ENCODE results near the gene ADAT2.
"Not testable (repeated sequence)": the region's sequence is repeated elsewhere in the genome, so short reads cannot be mapped to it uniquely, and the experiment has no call there.

ADAT2 gene

GRCh38 chr6:143449714-143450452 is 612 bp downstream of the ADAT2 start:
- peak; percentile 3 for DNase-seq (ENCODE audit: low spot score)

GRCh38 chr6:143449082-143449713 is 1.3 kb downstream of the ADAT2 start:
- peak overlapping the region in 1 of 2 donors; percentile 79 for H3K4me3 ChIP-seq (ENCODE audit: low read length in 2 of 2)

More at GRCh38 chr6:143449714-143450452, 612 bp downstream of the ADAT2 start:
- H3K4me3 ChIP-seq (ENCODE audit: low read length in 2 of 2), result peak overlapping the region; percentile 79 to 85
- H2BK5ac ChIP-seq (ENCODE audit: low read length), result no peak overlapping the region
- no peak overlapping the region for H2AK5ac ChIP-seq (ENCODE audit: low read depth, low read length)
- peaks cover 3% of the 10 kb centered on the region for H3K79me1 ChIP-seq (ENCODE audit: low read depth, low read length)
- no peaks in the 10 kb centered on the region for H3K9me3 ChIP-seq (replicated peaks in 1 of 2; ENCODE audit: control insufficient read depth in 2 of 2, insufficient read depth in 1 of 2, low read depth in 1 of 2, low read length in 2 of 2)
- H3K14ac ChIP-seq (ENCODE audit: low read length), result no peak overlapping the region
- no peak overlapping the region for H4K91ac ChIP-seq (ENCODE audit: low read depth, low read length, poor library complexity)
- H3K9ac ChIP-seq (ENCODE audit: low read depth, low read length, poor library complexity), result peak overlapping the region; percentile 89
- H2AFZ ChIP-seq (ENCODE audit: low read length), result peak overlapping the region; percentile 92
- no CpG with 5 or more reads among the region's 19 CpGs for WGBS, 2 donors (ENCODE audit: extremely low coverage in 2 of 2, insufficient read length in 2 of 2, insufficient replicate concordance in 1 of 2)
- peak overlapping the region; percentile 83 for H3K18ac ChIP-seq (ENCODE audit: low read length)
- H4K8ac ChIP-seq (ENCODE audit: low read depth, low read length), result no peak overlapping the region
- H3K4me2 ChIP-seq (ENCODE audit: insufficient read depth, low read length, poor library complexity, severe bottlenecking), result peak overlapping the region; percentile 53
- H2BK120ac ChIP-seq (ENCODE audit: low read depth, low read length), result no peak overlapping the region
- no peak overlapping the region for H3K27ac ChIP-seq (replicated peaks; ENCODE audit: low read length)
- H2BK12ac ChIP-seq (ENCODE audit: low read length), result no peak overlapping the region
- H3K23ac ChIP-seq (ENCODE audit: low read depth, low read length, poor library complexity), result peak overlapping the region; percentile 92
- no peak overlapping the region for H2BK15ac ChIP-seq (ENCODE audit: low read length)
- no peaks in the 10 kb centered on the region for H3K36me3 ChIP-seq (replicated peaks in 1 of 2; ENCODE audit: control insufficient read depth in 2 of 2, insufficient read depth in 2 of 2, low read length in 2 of 2)
- H3K4ac ChIP-seq (ENCODE audit: low read length), result no peak overlapping the region
- H3K4me1 ChIP-seq (ENCODE audit: control insufficient read depth in 2 of 2, insufficient read depth in 1 of 2, low read depth in 1 of 2, low read length in 2 of 2), result peaks cover 2 to 7% of the 10 kb centered on the region in 2 donors
- H3K27me3 ChIP-seq (ENCODE audit: control insufficient read depth in 3 of 3, insufficient read depth in 3 of 3, low read depth in 1 of 3, low read length in 3 of 3), result no peaks in the 10 kb centered on the region

GRCh38 chr6:143447865-143448264 is 2.6 kb downstream of the ADAT2 start:
- not testable (repeated sequence) for H2BK15ac ChIP-seq (ENCODE audit: low read length); H2AFZ ChIP-seq (ENCODE audit: low read length); H3K4me3 ChIP-seq (ENCODE audit: low read length in 2 of 2); H3K79me1 ChIP-seq (ENCODE audit: low read depth, low read length); H3K4me2 ChIP-seq (ENCODE audit: insufficient read depth, low read length, poor library complexity, severe bottlenecking); H3K14ac ChIP-seq (ENCODE audit: low read length); H3K4ac ChIP-seq (ENCODE audit: low read length); H2BK12ac ChIP-seq (ENCODE audit: low read length); H2AK5ac ChIP-seq (ENCODE audit: low read depth, low read length); H3K9me3 ChIP-seq (replicated peaks in 1 of 2; ENCODE audit: control insufficient read depth in 2 of 2, insufficient read depth in 1 of 2, low read depth in 1 of 2, low read length in 2 of 2); H3K27ac ChIP-seq (replicated peaks; ENCODE audit: low read length); H3K23ac ChIP-seq (ENCODE audit: low read depth, low read length, poor library complexity); H3K9ac ChIP-seq (ENCODE audit: low read depth, low read length, poor library complexity); H3K36me3 ChIP-seq (replicated peaks in 1 of 2; ENCODE audit: control insufficient read depth in 2 of 2, insufficient read depth in 2 of 2, low read length in 2 of 2); H3K4me1 ChIP-seq (ENCODE audit: control insufficient read depth in 2 of 2, insufficient read depth in 1 of 2, low read depth in 1 of 2, low read length in 2 of 2); H3K27me3 ChIP-seq (ENCODE audit: control insufficient read depth in 3 of 3, insufficient read depth in 3 of 3, low read depth in 1 of 3, low read length in 3 of 3); H4K91ac ChIP-seq (ENCODE audit: low read depth, low read length, poor library complexity); DNase-seq (ENCODE audit: low spot score); H2BK120ac ChIP-seq (ENCODE audit: low read depth, low read length); H2BK5ac ChIP-seq (ENCODE audit: low read length); H4K8ac ChIP-seq (ENCODE audit: low read depth, low read length); H3K18ac ChIP-seq (ENCODE audit: low read length)
- whole genome bisulfite sequencing, 2 donors (ENCODE audit: extremely low coverage in 2 of 2, insufficient read length in 2 of 2, insufficient replicate concordance in 1 of 2), result no CpG with 5 or more reads among the region's 2 CpGs

More at GRCh38 chr6:143449082-143449713, 1.3 kb downstream of the ADAT2 start:
- H3K36me3 ChIP-seq (replicated peaks in 1 of 2; ENCODE audit: control insufficient read depth in 2 of 2, insufficient read depth in 2 of 2, low read length in 2 of 2), result no peaks in the 10 kb centered on the region
- H3K27ac ChIP-seq (replicated peaks; ENCODE audit: low read length), result no peak overlapping the region
- DNase-seq (ENCODE audit: low spot score), result no peak
- no peak overlapping the region for H3K4ac ChIP-seq (ENCODE audit: low read length)
- no peak overlapping the region for H2BK12ac ChIP-seq (ENCODE audit: low read length)
- peak overlapping the region; percentile 92 for H2AFZ ChIP-seq (ENCODE audit: low read length)
- no peaks in the 10 kb centered on the region for H3K9me3 ChIP-seq (replicated peaks in 1 of 2; ENCODE audit: control insufficient read depth in 2 of 2, insufficient read depth in 1 of 2, low read depth in 1 of 2, low read length in 2 of 2)
- no peak overlapping the region for H2AK5ac ChIP-seq (ENCODE audit: low read depth, low read length)
- H3K4me1 ChIP-seq (ENCODE audit: control insufficient read depth in 2 of 2, insufficient read depth in 1 of 2, low read depth in 1 of 2, low read length in 2 of 2), result peaks cover 2 to 7% of the 10 kb centered on the region in 2 donors
- no peak overlapping the region for H3K18ac ChIP-seq (ENCODE audit: low read length)
- peak overlapping the region; percentile 53 for H3K4me2 ChIP-seq (ENCODE audit: insufficient read depth, low read length, poor library complexity, severe bottlenecking)
- no peak overlapping the region for H2BK120ac ChIP-seq (ENCODE audit: low read depth, low read length)
- no peak overlapping the region for H2BK5ac ChIP-seq (ENCODE audit: low read length)
- H4K8ac ChIP-seq (ENCODE audit: low read depth, low read length), result no peak overlapping the region
- no peak overlapping the region for H2BK15ac ChIP-seq (ENCODE audit: low read length)
- no peak overlapping the region for H3K9ac ChIP-seq (ENCODE audit: low read depth, low read length, poor library complexity)
- H3K14ac ChIP-seq (ENCODE audit: low read length), result no peak overlapping the region
- H3K27me3 ChIP-seq (ENCODE audit: control insufficient read depth in 3 of 3, insufficient read depth in 3 of 3, low read depth in 1 of 3, low read length in 3 of 3), result no peaks in the 10 kb centered on the region
- WGBS, 2 donors (ENCODE audit: extremely low coverage in 2 of 2, insufficient read length in 2 of 2, insufficient replicate concordance in 1 of 2), result no CpG with 5 or more reads among the region's 6 CpGs
- H3K23ac ChIP-seq (ENCODE audit: low read depth, low read length, poor library complexity), result no peak overlapping the region
- no peak overlapping the region for H4K91ac ChIP-seq (ENCODE audit: low read depth, low read length, poor library complexity)
- H3K79me1 ChIP-seq (ENCODE audit: low read depth, low read length), result peaks cover 3% of the 10 kb centered on the region

- Histone ChIP-seq H3K9me3 (replicated peaks in 1 of 2; ENCODE audit: control insufficient read depth in 2 of 2, insufficient read depth in 1 of 2, low read depth in 1 of 2, low read length in 2 of 2) (no peaks in the 10 kb centered on the region), H3K9ac (ENCODE audit: low read depth, low read length, poor library complexity) (no peak overlapping the region), H4K91ac (ENCODE audit: low read depth, low read length, poor library complexity) (no peak overlapping the region), H2AFZ (ENCODE audit: low read length) (no peak overlapping the region), H3K4me1 (ENCODE audit: control insufficient read depth in 2 of 2, insufficient read depth in 1 of 2, low read depth in 1 of 2, low read length in 2 of 2) (no peaks in the 10 kb centered on the region), H3K27ac (replicated peaks; ENCODE audit: low read length) (no peak overlapping the region), H3K36me3 (replicated peaks in 1 of 2; ENCODE audit: control insufficient read depth in 2 of 2, insufficient read depth in 2 of 2, low read length in 2 of 2) (peaks cover 2 to 19% of the 10 kb centered on the region in 2 donors), H3K14ac (ENCODE audit: low read length) (no peak overlapping the region), H2BK15ac (ENCODE audit: low read length) (no peak overlapping the region), H3K18ac (ENCODE audit: low read length) (no peak overlapping the region), H3K4me3 (ENCODE audit: low read length in 2 of 2) (no peak overlapping the region), H3K79me1 (ENCODE audit: low read depth, low read length) (peaks cover 3% of the 10 kb centered on the region), H3K23ac (ENCODE audit: low read depth, low read length, poor library complexity) (no peak overlapping the region), H3K4me2 (ENCODE audit: insufficient read depth, low read length, poor library complexity, severe bottlenecking) (no peak overlapping the region), H4K8ac (ENCODE audit: low read depth, low read length) (no peak overlapping the region), H2BK12ac (ENCODE audit: low read length) (no peak overlapping the region), H2BK120ac (ENCODE audit: low read depth, low read length) (no peak overlapping the region), H2BK5ac (ENCODE audit: low read length) (no peak overlapping the region), H2AK5ac (ENCODE audit: low read depth, low read length) (no peak overlapping the region), H3K27me3 (ENCODE audit: control insufficient read depth in 3 of 3, insufficient read depth in 3 of 3, low read depth in 1 of 3, low read length in 3 of 3) (no peaks in the 10 kb centered on the region), H3K4ac (ENCODE audit: low read length) (no peak overlapping the region)
- WGBS, 2 donors (ENCODE audit: extremely low coverage in 2 of 2, insufficient read length in 2 of 2, insufficient replicate concordance in 1 of 2), result no CpG with 5 or more reads among the region's 2 CpGs
- no peak for DNase-seq (ENCODE audit: low spot score)
Observed at GRCh38 chr6:143443096-143443495, 7.4 kb downstream of the ADAT2 start.

Data from neuronal stem cell (in vitro differentiated cells).